Activated effector memory CD4-positive, alpha-beta T cell treated with anti-CD3 and anti-CD28 coated beads, Interleukin-2, amount 50 U/mL, for 16 hours (primary cell): Measurements from ENCODE around the gene SMCO2.

Experiments used
- DNase-seq: peaks from one replicate; pipeline ENCODE4 v3.0.0-alpha.2; 2020

Gene SMCO2

GRCh38 chr12:27502021-27502435 is 55.5 kb downstream of the SMCO2 start:
- DNase-seq = no peak

- DNase-seq = no peak
These were observed 58.0 kb downstream of the SMCO2 start for GRCh38 chr12:27504507-27504906.

- no peak for DNase-seq
These were observed 58.6 kb downstream of the SMCO2 start for GRCh38 chr12:27505109-27505508.

- no peak for DNase-seq
These were observed 59.2 kb downstream of the SMCO2 start for GRCh38 chr12:27505761-27506160.

- no peak for DNase-seq
These were observed 60.2 kb downstream of the SMCO2 start for GRCh38 chr12:27506645-27507189.

GRCh38 chr12:27508736-27509431 is 62.3 kb downstream of the SMCO2 start:
- no peak for DNase-seq

- no peak for DNase-seq
These were observed 64.6 kb downstream of the SMCO2 start for GRCh38 chr12:27511031-27511722.

- no peak for DNase-seq
These were observed 65.1 kb downstream of the SMCO2 start for GRCh38 chr12:27511723-27512045.

GRCh38 chr12:27513155-27513824 is 66.8 kb downstream of the SMCO2 start:
- DNase-seq = no peak

GRCh38 chr12:27515671-27516070 is 69.1 kb downstream of the SMCO2 start:
- DNase-seq = no peak

GRCh38 chr12:27516625-27517024 is 70.1 kb downstream of the SMCO2 start:
- DNase-seq = no peak

GRCh38 chr12:27517546-27517945 is 71.0 kb downstream of the SMCO2 start:
- no peak for DNase-seq

GRCh38 chr12:27517961-27518665 is 71.6 kb downstream of the SMCO2 start:
- DNase-seq = no peak

- DNase-seq = no peak
These were observed 74.5 kb downstream of the SMCO2 start for GRCh38 chr12:27521066-27521465.

GRCh38 chr12:27521981-27522380 is 75.4 kb downstream of the SMCO2 start:
- no peak for DNase-seq

GRCh38 chr12:27523305-27523641 is 76.7 kb downstream of the SMCO2 start:
- no peak for DNase-seq

GRCh38 chr12:27523642-27524493 is 77.3 kb downstream of the SMCO2 start, which contains the start of gene PPFIBP1:
Gene PPFIBP1, plus strand, starts transcription at chr12:27524206. Its CDS starts 109,191 bp downstream, at chr12:27633397.
- DNase-seq = peak; percentile 99

GRCh38 chr12:27524494-27524835 is 77.9 kb downstream of the SMCO2 start:
- no peak for DNase-seq

- no peak for DNase-seq
These were observed 78.6 kb downstream of the SMCO2 start for GRCh38 chr12:27524839-27525753.

- DNase-seq = no peak
These were observed 81.0 kb downstream of the SMCO2 start for GRCh38 chr12:27527512-27527911.

GRCh38 chr12:27528788-27529187 is 82.3 kb downstream of the SMCO2 start:
- DNase-seq = no peak
